NK-92 treated with Interleukin-12 subunit alpha and Interleukin-12 subunit beta, amount 100 ng/mL, for 24 hours (cell line): ENCODE results near the gene SMIM1.

ENCODE experiments used
- DNase-seq: peaks from one replicate; lab custom pipeline; 2025; lab: John Stamatoyannopoulos, UW

The SMIM1 gene

DNA sequence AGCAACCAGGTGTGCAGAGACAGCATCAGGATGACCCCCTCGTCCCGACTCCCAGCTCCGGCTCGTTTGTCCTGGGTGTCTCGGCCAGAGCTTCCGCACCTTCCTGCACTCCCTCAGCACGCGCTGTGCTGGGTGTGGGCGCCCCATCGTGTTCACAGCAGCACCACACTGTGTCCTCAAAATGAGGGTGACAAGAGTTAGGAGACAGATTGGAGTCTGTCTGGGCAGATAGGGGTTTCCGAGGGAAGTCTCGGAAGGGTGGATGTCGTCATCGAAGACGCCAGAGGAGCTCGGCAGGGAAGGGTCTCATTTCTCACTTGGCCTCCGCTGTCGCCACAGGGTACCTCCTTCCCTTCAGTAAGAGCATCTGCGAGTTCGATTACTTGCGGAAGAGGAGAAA is 16.2 kb upstream of the SMIM1 start:
- DNase-seq: no peak

DNA sequence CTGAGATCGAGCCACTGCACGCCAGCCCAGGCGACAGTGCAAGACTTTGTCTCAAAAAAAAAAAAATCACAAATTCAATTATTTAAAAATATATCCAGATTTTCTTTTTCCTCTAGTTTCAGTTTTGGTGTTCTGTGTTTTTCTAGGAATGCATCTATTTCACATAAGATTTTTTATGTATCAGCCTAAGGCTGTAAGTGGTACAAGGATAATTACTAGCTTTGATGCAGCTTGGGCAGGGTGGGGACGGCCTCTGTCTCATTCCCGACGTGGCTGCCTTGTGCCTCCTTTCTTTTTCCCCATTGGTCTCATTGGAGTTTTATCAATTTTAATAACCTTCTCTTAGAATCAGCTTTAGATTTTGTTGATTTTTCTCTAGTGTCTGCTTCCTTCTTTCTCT is 13.4 kb upstream of the SMIM1 start:
- DNase-seq: no peak

DNA sequence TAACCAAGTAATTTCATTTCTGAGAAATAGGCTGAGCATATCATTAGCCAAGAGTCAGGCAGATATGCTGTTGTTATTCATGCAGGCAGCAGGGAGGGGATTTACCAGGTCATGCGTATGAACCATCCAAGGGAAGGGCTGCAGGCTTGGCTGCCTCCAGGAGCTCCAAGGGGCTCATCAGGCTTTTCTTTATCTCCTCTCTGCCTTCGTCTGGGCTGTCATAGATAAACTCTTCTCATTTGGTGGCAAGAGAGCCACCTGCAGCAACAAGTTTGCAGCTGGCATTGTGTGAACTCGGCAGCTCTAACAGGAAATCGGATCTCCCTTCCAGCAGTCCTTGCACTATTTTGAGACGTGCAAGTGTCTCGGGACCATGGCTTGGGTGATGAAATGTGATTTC is 12.8 kb upstream of the SMIM1 start:
- no peak for DNase-seq

DNA sequence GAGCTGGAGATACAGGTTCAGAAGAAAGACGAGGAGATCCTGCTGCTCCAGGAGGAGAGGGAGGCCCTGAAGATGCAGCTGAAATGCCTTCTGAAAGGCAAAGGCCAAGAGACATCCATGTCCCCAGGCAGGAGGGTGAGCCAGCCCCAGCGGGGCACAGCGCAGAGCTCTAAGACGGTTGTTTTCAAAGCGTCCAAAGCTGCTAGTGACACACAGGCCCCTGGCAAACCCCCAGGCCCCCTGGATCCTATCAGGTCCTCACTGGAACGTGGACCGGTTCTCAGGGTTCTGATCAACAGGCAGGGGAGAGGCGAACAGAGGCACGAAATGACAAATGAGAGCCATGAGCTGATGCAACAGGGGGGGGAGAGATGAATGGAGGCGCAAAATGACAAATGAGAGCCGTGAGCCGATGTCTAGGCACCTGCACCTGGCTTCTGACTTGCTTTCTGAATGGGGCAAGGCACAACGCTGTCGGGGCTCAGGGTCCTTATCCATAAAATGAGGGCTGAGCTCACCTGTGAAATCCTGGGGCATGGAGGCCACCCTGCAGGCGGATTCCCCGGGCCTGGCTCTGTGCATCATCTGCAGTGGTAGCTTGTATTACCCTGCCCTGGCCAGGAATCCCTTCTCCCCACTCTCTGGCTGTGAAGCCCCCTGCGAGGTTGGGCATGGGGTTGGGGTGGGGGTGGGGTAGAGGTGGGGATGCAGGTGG is 11.1 kb upstream of the SMIM1 start:
- no peak for DNase-seq

DNA sequence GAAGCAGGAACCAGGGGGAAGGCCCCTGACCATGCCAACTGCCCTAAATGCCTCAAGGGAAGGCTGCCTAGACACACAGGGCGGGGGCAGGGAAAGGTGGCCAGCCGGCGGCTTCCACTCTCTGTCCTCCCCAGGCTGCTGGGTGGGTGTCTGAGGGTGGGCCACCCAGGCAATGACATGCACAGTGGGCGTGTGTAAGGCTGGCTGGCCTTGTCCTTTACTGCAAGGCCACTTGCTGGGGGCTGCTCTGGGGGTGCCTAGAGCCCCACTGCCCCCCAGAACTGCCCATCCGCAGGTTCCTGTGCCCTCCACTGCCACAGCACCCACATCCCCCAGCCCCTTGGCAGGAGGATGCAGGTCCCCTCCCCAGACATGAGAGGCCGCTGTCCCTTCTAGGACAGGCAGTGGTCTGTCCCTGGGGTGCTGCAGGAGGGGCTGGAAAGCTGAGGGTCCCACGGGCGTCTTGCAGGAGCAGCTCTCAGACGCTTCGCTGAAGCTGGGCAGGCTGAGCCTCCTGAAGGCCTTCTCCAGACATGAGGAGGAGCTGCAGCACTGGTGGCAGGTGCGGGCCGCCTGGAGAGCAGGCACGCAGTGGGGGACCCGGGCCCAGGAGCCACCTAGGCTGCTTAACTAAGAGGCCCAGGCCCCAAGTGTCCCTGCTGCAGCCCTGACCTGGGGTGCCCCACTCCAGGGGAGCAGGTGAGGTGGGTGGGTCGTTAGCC is 10.2 kb upstream of the SMIM1 start:
- DNase-seq: no peak

DNA sequence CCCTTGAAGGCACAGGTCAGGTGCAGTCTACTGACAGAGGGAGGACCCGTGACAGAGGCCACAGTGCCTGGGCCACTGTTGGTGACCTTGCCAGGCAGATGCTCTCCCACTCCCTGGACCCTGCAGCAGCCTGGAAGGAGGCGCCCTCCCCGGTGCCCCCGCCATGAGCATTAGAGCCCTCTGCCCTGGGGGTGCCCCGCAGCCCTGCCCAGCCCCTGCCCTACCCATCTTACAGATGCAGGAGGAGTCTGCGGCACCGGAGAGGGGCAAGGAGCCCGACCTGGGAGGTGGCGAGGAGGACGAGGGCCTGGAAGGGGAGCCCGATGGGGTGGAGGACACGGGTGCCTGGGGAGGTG is 9.7 kb upstream of the SMIM1 start:
- DNase-seq: no peak

DNA sequence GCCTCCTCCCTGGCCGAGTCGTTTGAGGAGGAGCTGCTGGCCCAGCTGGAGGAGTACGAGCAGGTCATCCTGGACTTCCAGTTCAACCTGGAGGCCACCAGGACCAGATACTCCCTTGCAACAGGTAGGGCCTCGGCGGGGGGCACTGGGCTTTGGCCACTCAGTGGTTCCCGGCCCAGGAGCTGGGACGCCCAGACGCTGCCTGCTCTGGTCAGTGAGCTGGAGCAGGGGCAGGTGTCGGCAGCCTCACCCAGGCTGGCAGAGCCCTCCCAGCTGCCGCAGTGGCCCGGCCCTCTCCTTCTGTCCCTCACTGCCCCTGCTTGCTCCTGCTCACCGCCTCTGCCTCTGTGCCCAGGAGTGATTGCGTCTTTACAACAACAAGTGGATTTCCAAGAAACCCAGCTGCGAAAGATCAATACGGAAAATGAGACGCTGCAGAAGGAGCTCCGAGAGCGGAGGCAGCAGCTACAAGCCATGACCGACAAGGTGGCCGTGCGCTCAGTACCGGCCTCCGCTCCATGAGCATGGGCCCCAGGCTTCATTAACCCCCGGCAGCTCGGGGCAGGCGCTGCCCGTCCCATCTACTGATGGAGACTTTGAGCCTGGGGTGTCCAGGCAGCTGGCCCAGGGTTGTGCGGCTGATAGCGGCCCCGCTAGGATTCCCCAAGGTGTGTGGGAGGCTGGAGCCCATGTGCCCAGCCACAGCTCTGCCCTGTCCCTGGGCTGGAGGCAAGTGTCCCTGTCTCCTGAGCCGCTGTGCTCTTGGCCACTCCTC is 9.0 kb upstream of the SMIM1 start:
- no peak for DNase-seq

DNA sequence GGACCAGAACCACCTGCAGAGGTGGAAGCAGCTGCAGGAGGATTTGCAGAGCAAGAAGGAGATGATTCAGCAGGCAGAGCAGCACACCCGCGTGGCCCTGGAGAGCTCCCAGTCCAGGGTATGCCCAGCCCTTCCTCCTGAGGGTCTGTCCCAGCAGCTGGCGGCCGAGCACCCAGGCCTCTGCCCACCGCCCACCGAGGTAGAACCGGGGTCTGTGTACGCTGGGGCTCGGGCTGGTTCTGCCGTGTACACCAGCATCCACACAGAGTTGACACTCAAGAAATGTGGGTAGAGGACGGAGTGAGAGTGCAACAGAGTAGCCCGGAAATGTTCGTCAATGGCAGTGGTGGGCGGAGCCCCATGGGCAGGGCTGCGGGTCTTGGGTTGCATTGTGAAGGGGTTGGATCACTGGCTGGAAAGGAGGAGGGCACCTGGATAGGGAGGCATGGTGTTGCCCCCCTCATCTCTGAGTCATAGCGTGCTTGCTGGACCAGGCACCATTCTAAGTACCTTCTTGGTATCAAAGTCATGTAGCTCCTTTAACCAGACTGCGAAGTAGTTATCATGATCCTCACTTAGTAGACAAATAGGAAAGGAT is 5.1 kb upstream of the SMIM1 start:
- no peak for DNase-seq

DNA sequence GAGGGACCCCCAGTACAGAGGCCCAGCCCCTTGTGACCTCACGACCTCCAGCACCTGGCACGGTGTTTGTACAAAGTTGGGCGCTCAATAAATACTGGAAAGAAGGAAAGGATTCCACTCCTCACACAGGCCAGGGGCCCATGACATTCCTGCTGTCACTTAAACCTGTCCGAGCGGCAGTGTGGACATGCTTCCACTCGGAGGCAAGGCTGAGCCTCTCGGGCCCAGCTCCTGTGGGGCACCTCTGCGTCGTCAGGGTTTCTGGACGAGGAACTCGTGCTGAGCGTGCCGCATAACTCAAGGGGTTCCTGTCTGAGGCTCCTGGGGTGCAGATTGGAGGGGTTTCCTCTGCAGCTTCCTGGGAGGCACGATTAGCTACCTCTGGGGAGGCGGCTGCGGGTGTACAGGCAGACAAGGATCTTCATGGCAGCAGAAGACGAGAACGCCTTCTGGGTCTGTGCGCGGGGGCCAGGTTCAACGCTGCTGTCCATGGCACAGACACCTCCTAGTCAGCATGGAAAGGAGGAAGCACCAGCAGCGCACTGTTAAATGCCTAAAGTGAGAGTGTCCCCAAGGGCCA is 3.6 kb upstream of the SMIM1 start:
- no peak for DNase-seq

DNA sequence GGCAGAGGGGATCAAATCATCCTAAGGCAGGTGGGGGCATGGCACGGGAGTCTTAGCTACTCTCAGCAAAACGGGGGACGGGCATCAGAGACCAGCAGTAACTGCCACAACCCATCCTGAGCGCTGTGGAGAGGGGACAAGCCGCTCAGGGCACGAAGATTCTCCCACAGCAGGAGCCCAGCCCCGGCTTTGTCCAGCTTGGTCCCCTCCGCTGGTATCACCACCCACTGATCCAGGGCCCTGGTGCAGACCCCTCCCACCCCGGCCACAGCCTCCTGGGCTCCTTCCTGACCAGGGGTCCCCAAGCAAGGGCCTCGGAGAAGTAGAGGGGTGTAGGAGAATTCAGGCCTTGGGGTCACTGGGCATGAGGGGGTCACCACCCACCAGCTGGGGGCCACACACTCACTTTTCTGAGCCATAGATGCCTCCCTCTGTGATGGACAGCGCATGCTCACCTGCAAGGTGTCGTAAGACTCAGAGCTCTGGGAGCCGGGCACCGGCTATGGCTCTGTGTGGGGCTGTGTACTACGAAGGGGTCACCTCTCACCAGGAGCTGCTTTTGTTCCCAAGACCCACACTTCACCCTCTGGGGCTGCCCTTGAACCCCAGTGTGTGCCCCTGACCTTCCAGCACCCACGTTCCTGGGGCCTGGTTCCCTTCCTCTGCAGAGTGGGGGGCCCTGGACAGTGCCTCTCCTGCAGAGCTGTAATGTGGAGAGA is 2.3 kb upstream of the SMIM1 start:
- DNase-seq: no peak

DNA sequence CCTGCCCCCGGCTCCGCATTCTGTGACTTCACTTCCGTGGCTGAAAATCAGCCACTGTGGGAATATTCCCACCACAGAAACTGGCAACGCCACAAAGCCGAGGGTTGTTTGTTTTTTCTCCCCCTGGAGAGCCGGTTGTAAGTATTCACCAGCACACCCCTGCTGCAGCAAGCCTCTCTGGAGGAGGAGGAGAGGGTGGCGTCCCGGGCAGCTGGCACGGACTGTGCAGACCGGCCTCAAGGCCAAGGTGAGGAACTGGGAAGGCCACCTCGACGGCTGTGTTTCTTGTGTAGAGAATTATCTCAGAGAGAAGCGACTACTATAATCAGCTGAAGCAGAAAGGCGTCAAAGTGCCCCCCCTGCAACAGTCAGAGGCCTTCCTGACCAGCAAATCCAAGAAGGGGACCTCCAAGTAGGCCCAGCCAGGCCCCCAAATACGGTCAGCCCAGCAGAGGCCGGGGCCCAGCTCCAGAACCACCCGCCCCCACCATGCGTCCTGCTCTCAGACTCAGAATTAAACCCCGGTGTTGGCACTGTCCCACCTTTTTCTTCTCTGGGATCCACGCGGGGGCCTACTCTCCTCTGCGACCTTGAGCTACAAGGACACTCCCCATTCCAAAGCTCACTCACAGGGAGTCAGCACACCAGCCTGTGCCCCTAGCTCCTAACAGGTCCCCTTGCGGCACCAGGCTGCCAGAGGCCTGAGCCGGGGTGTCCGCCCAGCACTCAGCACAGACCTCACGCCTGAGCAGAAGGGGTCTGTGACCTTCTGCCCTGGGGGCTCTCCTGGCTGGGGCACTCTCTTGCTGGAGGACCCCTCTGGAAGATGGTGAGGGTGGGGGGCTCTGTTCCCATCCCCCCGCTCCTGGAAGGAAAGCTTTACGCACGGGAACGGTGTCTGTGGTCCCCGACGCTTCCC is 1.2 kb upstream of the SMIM1 start:
- DNase-seq: no peak

DNA sequence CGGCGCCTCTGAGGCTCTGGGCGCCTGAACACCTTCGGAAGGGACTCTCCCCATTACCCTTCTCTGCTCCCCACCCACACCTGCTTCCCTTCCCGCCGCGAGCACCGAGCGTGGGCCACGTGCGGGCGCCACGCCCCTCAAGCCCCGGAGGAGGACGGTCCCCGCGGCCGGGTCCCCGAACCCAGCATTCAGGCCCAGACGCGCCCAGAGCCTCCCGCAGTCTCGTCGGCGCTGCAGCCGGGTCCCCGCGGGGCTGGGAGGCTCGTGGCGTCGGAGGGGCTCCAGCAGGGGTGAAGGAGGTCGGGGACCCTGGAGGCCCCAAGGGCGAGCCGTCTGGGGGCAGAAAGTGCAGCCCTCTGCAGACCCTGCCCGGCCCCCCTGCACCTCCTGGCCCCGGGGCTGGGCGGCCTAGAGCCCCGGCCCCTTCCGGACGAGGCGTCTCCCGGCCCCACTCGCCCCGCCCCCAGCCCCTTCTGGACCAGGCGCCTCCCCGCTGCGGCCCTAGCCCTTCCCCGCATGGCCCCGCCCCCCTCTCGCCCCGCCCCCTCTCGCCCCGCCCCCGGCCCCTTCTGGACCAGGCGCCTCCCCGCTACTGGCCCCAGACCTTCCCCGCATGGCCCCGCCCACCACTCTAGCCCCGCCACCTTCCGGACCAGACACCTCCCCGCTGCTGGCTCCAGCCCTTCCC is 378 bp upstream of the SMIM1 start:
- DNase-seq: no peak

DNA sequence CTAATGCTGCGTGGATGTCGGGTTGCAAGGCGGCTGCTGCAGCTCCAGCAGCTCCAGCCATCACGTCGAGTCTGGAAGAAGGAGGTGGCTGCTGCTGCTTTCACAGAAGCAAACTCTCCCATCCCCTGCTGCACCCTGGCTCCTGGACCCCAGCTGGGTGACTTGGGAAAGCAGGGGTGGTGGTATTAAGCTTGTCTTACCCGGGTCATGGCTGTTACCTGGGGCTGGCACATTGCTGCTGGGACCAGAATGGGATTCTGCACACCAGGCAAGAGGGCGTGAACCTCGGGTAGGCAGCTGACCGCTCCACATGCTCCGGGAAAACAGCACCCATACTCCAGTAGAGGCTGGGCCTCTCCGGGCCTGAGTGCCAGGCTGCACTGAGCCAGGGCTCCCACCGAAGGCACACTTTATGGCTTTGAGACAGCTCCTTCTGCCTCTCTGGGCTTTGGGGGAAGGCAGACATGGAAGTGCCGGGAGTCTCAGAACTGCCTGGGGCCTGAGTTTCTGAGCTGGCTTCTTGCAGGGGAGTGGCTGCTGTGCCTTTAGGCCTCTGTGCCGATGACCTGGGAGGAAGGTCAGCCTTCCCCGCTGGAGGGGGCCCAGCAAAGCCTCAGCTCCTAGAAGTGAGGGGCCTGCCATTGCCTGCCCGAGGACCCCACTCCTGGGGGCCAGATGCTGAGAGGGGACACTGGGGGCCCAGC is 1.2 kb downstream of the SMIM1 start:
- no peak for DNase-seq

DNA sequence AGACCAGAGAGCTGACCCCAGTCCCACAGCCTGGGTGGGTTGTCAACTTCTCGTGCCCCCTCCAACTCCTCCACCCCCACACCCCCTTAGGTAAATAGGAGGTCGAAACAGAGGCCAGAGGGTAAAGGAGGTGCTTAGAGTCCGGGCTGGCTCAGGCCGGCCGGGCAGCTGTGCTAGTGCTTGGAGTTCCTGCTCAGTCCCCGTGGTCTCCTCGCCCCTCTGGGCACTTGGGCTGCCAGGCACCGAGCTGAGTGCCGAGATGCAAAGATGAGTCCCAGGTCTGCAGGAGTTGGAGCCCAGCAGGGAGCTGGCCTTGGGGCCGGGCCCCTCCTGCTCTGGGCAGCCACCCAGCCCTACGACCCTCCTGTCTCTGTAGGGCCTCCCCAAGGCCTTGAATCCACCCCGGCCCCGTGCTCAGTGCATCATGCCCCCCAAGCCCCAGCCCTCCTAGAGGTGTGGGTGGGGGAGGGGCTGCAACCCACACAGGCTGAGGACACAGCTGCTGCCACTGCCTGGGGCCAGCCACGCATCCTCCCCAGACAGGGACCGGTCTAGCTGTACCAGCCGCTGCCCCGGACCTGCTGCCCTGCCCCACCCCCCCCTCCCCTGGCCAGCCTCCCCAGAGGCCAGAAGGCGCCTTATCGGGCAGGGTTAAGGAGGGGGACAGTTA is 1.9 kb downstream of the SMIM1 start:
- DNase-seq: no peak

DNA sequence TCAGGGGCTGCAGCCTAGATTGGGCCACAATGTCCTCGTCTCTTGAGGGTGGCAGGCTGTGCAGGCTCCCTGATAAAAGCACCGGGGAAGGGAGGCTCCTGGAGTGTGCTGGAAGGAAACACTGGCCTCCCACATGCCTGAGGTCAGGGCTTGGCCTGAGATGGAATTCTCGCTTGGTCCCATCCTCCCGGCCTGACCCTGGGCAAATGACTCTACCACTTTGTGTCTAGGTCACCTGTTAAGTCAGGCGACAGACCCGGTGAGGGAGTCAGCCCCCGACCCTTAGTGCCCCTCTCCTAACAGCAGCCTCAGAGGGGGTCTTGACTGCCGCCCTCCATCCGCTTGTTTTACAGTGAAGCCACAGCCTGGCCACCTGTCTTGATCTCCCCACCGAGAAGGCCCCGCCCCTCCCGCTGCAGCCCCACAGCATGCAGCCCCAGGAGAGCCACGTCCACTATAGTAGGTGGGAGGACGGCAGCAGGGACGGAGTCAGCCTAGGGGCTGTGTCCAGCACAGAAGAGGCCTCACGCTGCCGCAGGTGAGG is 2.5 kb downstream of the SMIM1 start:
- DNase-seq: no peak

DNA sequence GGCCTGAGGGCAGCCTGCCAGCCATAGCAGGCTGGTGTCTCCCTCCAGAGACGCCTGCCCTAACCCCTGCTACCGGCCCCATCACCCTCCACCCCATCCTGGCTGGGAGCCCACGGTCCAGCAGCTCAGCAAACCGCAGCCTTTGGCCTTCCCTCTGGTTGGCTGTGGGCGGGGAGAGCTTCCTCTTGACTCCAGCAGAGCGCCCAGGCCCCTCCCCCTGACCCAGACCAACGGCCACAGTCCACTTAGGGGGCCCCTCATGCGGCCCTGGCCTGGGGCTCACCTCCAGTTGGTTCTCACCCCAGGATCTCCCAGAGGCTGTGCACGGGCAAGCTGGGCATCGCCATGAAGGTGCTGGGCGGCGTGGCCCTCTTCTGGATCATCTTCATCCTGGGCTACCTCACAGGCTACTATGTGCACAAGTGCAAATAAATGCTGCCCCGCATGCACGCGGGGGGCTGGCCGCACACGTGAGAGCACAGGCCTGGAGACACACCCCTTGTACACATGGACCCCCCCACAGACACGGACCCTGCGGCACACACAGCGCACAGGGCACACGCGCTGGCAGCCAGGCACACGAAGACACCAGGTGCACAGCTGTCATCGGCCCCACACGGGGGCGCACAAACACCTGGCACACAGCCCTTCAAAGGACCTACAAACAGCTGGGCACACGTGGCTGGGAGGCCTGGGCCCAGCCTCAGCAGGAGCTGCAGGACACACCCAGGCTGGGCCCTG is 3.1 kb downstream of the SMIM1 start:
- no peak for DNase-seq

DNA sequence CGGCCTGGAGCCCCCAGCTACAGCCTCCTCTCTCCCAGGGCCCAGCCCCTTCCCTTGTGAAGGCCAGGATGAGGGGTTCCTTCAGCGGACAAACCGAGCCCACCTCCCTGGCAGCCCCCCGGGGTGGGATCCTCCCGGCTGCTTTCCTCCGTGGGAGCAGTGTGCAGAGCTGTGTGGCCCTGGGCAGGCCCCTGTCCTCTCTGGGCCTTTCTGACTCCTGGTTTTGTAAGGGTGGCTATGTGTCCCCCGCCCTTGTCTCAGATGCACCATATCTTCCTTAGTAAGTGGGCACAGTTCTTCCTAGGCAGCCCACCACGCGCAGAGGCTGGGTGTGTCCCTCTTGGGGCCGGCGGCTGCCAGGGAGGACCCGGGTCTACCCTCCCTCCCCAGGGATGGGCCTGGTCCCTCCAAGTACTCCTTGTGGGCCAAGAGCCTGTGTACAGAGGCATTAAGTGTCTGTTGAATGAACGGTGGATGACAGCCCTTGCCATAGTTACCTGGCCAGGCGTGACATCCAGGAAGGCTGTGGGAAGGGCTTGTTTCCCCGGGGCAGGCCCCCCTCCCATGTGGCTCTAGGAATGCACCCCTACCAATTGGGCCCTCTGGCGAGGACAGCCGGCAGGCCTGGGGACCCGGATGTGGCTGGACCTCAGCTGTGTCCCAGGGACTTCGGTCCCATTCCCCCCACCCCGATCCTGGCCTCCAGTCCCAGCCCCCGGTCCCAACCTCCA is 3.8 kb downstream of the SMIM1 start:
- DNase-seq: no peak
